BJ (cell line): ENCODE results near the gene TALDO1. TPM values are rescaled to one million over a fixed set of nuclear protein-coding genes. Genes with fewer than 3 reads are reported as not detected.

ENCODE experiments used
- CTCF ChIA-PET: fragments of 350-600 bp; formaldehyde crosslinking; extraction: SDS; loops from one replicate; lab custom pipeline; 2021; ENCODE audit warnings: antibody characterized with exemption, inconsistent platforms; lab: Yijun Ruan, JAX
- POLR2A ChIA-PET: fragments of 300-600 bp; sonication (Branson Sonifier 250); formaldehyde crosslinking; extraction: SDS; loops from one replicate; lab custom pipeline; 2021; ENCODE audit warnings: antibody characterized with exemption; lab: Charles Lee
- DNase-seq: peaks from one replicate; pipeline ENCODE4 v3.0.0-alpha.2; 2011; ENCODE audit warnings: low read depth
- H3K27me3 ChIP-seq: 2 replicates; pipeline ENCODE4 v1.6.0; 2011; ENCODE audit warnings: low read length; ENCODE audit not compliant: control insufficient read depth, insufficient read depth
- H3K36me3 ChIP-seq: 2 replicates; pipeline ENCODE4 v1.5.1; 2011; ENCODE audit warnings: low read length; ENCODE audit not compliant: control insufficient read depth, insufficient read depth
- H3K4me3 ChIP-seq: 2 replicates; pipeline ENCODE4 v1.5.1; 2011; ENCODE audit warnings: low read depth, mild to moderate bottlenecking, control low read depth, low read length
- polyA plus RNA-seq: library from polyadenylated mRNA; depleted of rRNA; stranded (reverse); fragments of >200 nt; gene quantifications from 2 replicates; pipeline ENCODE4 v1.2.3, GENCODE V29; 2011
- TF ChIP-seq, protein P1 (sequence below): IDR thresholded peaks from 2 replicates; pipeline ENCODE4 v1.5.1; 2011; ENCODE audit warnings: low read depth, mild to moderate bottlenecking, control low read depth, inconsistent platforms, low read length, moderate library complexity; ENCODE audit not compliant: insufficient read depth

Gene TALDO1
- polyA plus RNA-seq, 1 experiment = 278 TPM

DNA sequence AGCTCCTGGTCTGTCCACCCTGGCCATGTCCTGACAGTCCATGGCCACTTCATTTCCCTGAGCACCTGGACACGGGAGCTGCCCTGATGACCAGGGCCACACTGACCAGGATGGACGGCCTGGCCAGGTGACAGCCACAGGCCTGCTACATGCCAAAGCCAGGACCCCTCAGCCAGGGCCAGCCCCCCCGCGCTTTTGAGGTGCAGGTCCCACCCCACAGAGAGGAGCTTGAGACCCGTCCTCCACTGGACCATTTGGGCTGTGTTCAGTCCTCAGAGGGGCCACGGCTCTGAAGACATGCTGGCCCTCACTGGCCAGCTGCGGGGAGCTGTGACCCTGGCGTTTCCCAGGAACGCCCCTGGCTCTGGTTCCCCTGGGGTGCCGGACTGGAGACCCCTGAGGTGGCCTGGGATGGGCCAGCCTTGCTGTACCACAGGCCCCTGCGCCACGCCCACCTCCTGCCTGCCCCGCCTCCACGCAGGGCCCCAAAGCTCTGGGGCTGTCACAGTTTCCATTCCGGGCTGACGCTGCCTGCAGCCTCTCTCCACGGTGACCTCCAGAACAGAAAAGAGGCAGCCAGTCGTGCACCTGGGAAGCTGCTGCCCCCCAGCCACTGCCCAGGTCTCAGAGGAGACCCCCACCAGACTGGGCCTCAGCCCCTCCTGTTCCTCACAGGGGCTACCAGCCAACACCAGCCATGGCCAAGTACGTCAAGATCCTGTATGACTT, 23.1 kb upstream of the TALDO1 start:
- peaks cover 4% of the 10 kb centered on the region for H3K36me3 ChIP-seq
- H3K27me3 ChIP-seq = no peaks in the 10 kb centered on the region
- ChIA-PET CTCF (interaction anchor here (0.6 to 6.9 kb wide), 14 partner anchors 15 to 170 kb away, joined by 3 to 43 read pairs (median 4); partner anchors contain the start of genes TALDO1 and TMEM80), POLR2A (no interaction called here)
- no peak overlapping the region for H3K4me3 ChIP-seq
- TF ChIP-seq, protein P1, sequence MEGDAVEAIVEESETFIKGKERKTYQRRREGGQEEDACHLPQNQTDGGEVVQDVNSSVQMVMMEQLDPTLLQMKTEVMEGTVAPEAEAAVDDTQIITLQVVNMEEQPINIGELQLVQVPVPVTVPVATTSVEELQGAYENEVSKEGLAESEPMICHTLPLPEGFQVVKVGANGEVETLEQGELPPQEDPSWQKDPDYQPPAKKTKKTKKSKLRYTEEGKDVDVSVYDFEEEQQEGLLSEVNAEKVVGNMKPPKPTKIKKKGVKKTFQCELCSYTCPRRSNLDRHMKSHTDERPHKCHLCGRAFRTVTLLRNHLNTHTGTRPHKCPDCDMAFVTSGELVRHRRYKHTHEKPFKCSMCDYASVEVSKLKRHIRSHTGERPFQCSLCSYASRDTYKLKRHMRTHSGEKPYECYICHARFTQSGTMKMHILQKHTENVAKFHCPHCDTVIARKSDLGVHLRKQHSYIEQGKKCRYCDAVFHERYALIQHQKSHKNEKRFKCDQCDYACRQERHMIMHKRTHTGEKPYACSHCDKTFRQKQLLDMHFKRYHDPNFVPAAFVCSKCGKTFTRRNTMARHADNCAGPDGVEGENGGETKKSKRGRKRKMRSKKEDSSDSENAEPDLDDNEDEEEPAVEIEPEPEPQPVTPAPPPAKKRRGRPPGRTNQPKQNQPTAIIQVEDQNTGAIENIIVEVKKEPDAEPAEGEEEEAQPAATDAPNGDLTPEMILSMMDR = no peak
- DNase-seq = no peak

DNA sequence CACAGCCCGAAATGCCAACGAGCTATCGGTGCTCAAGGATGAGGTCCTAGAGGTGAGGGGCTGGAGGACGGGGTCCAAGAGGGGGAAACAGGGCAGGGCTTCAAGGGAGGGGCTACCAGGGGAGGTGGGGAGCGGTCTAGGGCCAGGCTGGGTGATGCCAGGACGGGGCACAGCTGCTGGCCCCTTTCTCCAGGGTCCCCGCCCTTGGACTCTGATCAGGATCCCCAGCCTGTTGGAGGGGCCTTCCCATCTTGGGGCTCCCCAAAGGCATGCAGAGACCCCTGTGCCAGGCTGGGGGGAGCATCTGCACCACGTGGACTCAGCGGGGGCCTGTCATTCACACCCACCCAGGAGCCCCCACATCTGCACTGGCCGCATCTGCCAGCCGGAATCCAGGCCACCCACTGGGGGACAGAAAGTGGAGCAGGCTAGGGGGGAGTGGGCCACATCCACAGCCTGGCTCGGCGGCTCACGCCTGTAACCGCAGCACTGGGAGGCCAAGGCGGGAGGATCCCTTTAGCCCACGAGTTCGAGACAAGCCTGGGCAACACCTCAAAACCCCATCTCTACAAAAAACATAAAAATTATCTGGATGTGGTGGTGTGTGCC, 22.4 kb upstream of the TALDO1 start:
- DNase-seq = no peak
- POLR2A ChIA-PET = no interaction called here

DNA sequence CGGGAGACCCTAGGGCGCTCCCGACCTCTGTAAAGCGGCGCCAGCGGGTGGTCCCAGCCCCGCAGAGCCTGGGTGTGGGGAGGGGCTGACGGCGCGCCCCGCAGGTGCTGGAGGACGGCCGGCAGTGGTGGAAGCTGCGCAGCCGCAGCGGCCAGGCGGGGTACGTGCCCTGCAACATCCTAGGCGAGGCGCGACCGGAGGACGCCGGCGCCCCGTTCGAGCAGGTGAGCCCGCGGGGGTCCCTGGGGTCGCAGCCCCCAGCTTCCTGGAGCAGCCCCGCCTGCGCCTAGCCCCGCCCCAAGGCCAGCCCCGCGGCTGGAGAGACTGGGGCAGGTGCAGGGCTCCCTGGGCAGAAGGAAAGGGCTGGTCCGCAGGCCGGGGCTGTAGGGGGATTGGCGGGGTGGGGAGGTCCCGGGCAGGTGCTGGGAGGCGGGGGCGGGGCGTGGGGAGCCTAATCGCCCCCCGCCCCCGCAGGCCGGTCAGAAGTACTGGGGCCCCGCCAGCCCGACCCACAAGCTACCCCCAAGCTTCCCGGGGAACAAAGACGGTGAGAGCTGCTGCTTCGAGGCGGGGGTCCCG, 21.6 kb upstream of the TALDO1 start:
- ChIA-PET POLR2A (interaction anchor here (0.6 kb wide), 1 partner anchor 256 kb away, joined by 3 read pairs; no protein-coding TSS in a partner anchor), CTCF (interaction anchor here (0.6 to 6.9 kb wide), 10 partner anchors 15 to 172 kb away, joined by 3 to 43 read pairs (median 18); partner anchors contain the start of genes DEAF1, EPS8L2, TALDO1 and TMEM80)
- Histone ChIP-seq H3K4me3 (no peak overlapping the region), H3K36me3 (peaks cover 2% of the 10 kb centered on the region; the same call in 1 of the 2 replicates), H3K27me3 (no peaks in the 10 kb centered on the region)
- no peak for DNase-seq
- TF ChIP-seq, protein P1 = no peak

More for the DNA sequence above, 22.4 kb upstream of the TALDO1 start:
- Histone ChIP-seq H3K36me3 (peaks cover 4% of the 10 kb centered on the region), H3K27me3 (no peaks in the 10 kb centered on the region), H3K4me3 (no peak overlapping the region)
- CTCF ChIA-PET = interaction anchor here (1.4 to 6.9 kb wide), 4 partner anchors 28 to 171 kb away, joined by 3 to 43 read pairs (median 16); partner anchors contain the start of gene TMEM80
- TF ChIP-seq, protein P1 = no peak

DNA sequence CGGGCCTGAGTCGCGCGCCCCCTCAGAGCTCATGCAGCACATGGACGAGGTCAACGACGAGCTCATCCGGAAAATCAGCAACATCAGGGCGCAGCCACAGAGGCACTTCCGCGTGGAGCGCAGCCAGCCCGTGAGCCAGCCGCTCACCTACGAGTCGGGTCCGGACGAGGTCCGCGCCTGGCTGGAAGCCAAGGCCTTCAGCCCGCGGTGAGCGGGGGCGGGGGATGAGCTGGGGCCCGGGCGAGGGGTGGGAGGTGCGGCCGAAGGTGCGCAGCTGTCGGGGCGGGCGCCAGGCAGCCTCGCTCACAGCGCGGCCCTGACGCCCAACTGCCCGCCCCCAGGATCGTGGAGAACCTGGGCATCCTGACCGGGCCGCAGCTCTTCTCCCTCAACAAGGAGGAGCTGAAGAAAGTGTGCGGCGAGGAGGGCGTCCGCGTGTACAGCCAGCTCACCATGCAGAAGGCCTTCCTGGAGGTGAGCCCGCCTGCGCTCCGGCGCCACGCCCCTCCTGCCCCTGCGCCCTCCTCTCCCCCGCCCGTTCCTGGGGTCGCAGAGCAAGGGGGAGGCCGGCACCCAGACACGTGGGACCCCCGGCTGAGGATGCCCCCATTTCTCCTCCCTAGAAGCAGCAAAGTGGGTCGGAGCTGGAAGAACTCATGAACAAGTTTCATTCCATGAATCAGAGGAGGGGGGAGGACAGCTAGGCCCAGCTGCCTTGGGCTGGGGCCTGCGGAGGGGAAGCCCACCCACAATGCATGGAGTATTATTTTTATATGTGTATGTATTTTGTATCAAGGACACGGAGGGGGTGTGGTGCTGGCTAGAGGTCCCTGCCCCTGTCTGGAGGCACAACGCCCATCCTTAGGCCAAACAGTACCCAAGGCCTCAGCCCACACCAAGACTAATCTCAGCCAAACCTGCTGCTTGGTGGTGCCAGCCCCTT, 20.7 kb upstream of the TALDO1 start:
- TF ChIP-seq, protein P1 = no peak
- Histone ChIP-seq H3K4me3 (no peak overlapping the region), H3K27me3 (no peaks in the 10 kb centered on the region), H3K36me3 (peaks cover 2% of the 10 kb centered on the region; the same call in 1 of the 2 replicates)
- DNase-seq = no peak
- POLR2A ChIA-PET = interaction anchor here (0.5 to 0.6 kb wide), 2 partner anchors 83 to 257 kb away, joined by 3 to 4 read pairs; partner anchors contain the start of gene RPLP2
- CTCF ChIA-PET = interaction anchor here (0.6 to 6.9 kb wide), 23 partner anchors 7 to 172 kb away, joined by 3 to 43 read pairs (median 9); partner anchors contain the start of genes DEAF1, EPS8L2, TALDO1 and TMEM80
